Left lung (tissue), 10 donors: Measurements from ENCODE around the gene GPR139. TPM values are rescaled to one million over a fixed set of nuclear protein-coding genes. Genes with fewer than 3 reads are reported as not detected.

ENCODE experiments used
- ATAC-seq: fragments of 200-7000 bp; cut with Tn5 transposase; one replicate; pipeline ENCODE4 v1.9.1; 2020; ENCODE audit warnings: moderate library complexity
- DNase-seq, 4 donors: peaks; one replicate each; pipeline ENCODE4 v3.0.0-alpha.2; 2013 to 2020
- H3K27ac ChIP-seq, 2 donors: fragments of 200-600 bp; sonication (generic) in 1 of 2; one replicate each; pipeline versions ENCODE4 v1.5.0 to v1.8.0; 2020 to 2021
- H3K27me3 ChIP-seq, 2 donors: fragments of 200-600 bp; sonication (generic) in 1 of 2; one replicate each; pipeline versions ENCODE4 v1.5.0 to v1.8.0; 2020 to 2021
- H3K36me3 ChIP-seq, 2 donors: fragments of 200-600 bp; sonication (generic) in 1 of 2; one replicate each; pipeline versions ENCODE4 v1.5.0 to v1.8.0; 2020 to 2021
- H3K4me1 ChIP-seq, 2 donors: fragments of 200-600 bp; one replicate each; pipeline ENCODE4 v1.8.0; 2021
- H3K4me3 ChIP-seq, 2 donors: fragments of 200-600 bp; sonication (generic) in 1 of 2; one replicate each; pipeline versions ENCODE4 v1.5.0 to v1.8.0; 2020 to 2021; ENCODE audit warnings: mild to moderate bottlenecking in 1 of 2
- H3K9me3 ChIP-seq, 2 donors: fragments of 200-600 bp; sonication (generic) in 1 of 2; one replicate each; pipeline versions ENCODE4 v1.5.0 to v1.8.0; 2020 to 2021
- CTCF ChIP-seq, 2 donors: fragments of 200-600 bp; sonication (generic) in 1 of 2; IDR thresholded peaks; one replicate each; pipeline versions ENCODE4 v1.5.0 to v1.8.0; 2021; ENCODE audit warnings: antibody characterized with exemption in 2 of 2
- intact Hi-C, 2 donors: fragments of 100-400 bp; cut with DNase I; formaldehyde crosslinking; loops; one replicate each; pipeline versions ENCODE4 v1.11.2 to v1.14.2; 2022
- polyA plus RNA-seq, 6 donors: library from polyadenylated mRNA; unstranded; fragments of 120-200 nt; gene quantifications; one replicate each; pipeline ENCODE4 v1.2.1, GENCODE V29; 2013; ENCODE audit not compliant: insufficient read length in 6 of 6
- total RNA-seq, 2 donors: library from RNA; stranded (reverse); fragmentation: NEBNext Ultra II Directional; extraction: Animal tissue kit (Norgen Biotek cat#: 25700); gene quantifications; one replicate each; pipeline ENCODE4 v1.2.1, GENCODE V29; 2021
- donor health status: DM: no; HTN: yes; CAD: no.
- donor health status: DM: no; HTN: no; CAD: no.

Gene GPR139
- total and polyA plus RNA-seq, 8 donors: not detected

GRCh38 chr16:20104563-20105183 lies 31.0 kb upstream of the GPR139 start:
- Histone ChIP-seq H3K4me1 (no peaks in the 10 kb centered on the region), H3K36me3 (no peaks in the 10 kb centered on the region), H3K4me3 (no peak overlapping the region), H3K27me3 (no peaks in the 10 kb centered on the region), H3K9me3 (no peaks in the 10 kb centered on the region), H3K27ac (no peak overlapping the region)
- intact Hi-C loops: no loop called here
- ATAC-seq: no peak
- no peak for TF ChIP-seq CTCF (IDR thresholded peaks at IDR 0.05)
- no peak for DNase-seq

GRCh38 chr16:20102521-20102920 lies 28.8 kb upstream of the GPR139 start:
- TF ChIP-seq CTCF (IDR thresholded peaks at IDR 0.05): no peak
- DNase-seq (no peak), ATAC-seq (no peak)
- Histone ChIP-seq H3K4me3 (no peak overlapping the region), H3K27me3 (no peaks in the 10 kb centered on the region), H3K36me3 (no peaks in the 10 kb centered on the region), H3K27ac (no peak overlapping the region), H3K9me3 (no peaks in the 10 kb centered on the region), H3K4me1 (no peaks in the 10 kb centered on the region)
- intact Hi-C loops: no loop called here

GRCh38 chr16:20102021-20102420 lies 28.3 kb upstream of the GPR139 start:
- no peaks in the 10 kb centered on the region for H3K4me1 ChIP-seq
- no peak for TF ChIP-seq CTCF (IDR thresholded peaks at IDR 0.05)
- ATAC-seq: no peak

GRCh38 chr16:20099375-20099774 lies 25.7 kb upstream of the GPR139 start:
- H3K27me3 ChIP-seq: no peaks in the 10 kb centered on the region
- no peak for TF ChIP-seq CTCF (IDR thresholded peaks at IDR 0.05)
- H3K9me3 ChIP-seq: no peaks in the 10 kb centered on the region
- ATAC-seq (no peak), DNase-seq (no peak)
- H3K4me1 ChIP-seq: no peaks in the 10 kb centered on the region
- H3K4me3 ChIP-seq: no peak overlapping the region
- no peak overlapping the region for H3K27ac ChIP-seq
- no peaks in the 10 kb centered on the region for H3K36me3 ChIP-seq
- intact Hi-C loops: no loop called here

More at GRCh38 chr16:20102021-20102420, 28.3 kb upstream of the GPR139 start:
- H3K27ac ChIP-seq: no peak overlapping the region
- H3K36me3 ChIP-seq: no peaks in the 10 kb centered on the region
- no peaks in the 10 kb centered on the region for H3K27me3 ChIP-seq
- no peaks in the 10 kb centered on the region for H3K9me3 ChIP-seq
- H3K4me3 ChIP-seq: no peak overlapping the region
- intact Hi-C loops: no loop called here
- no peak for DNase-seq

DNA sequence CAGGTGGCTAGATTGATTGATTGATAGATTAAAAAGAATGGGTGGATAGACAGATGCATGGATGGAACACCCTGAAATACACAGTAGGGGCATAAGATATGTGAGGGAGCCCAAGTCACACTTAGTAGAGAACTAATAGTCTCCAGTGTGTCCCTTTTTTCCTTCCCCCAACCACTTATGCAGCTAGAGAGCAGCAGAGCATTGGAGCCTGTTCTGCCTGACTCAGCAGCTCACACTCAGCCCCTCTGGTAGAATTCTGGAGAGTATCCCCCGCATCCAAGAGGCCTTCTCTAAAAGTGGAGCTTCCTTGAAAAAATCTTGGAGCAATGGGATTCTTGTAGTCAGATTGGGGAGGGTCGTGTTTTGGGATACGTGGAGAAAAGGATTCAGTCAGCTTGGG lies 20.5 kb upstream of the GPR139 start:
- no peaks in the 10 kb centered on the region for H3K4me1 ChIP-seq
- no peak overlapping the region for H3K27ac ChIP-seq
- no peaks in the 10 kb centered on the region for H3K9me3 ChIP-seq
- H3K27me3 ChIP-seq: peaks cover 0 to 5% of the 10 kb centered on the region in 2 donors
- H3K4me3 ChIP-seq: no peak overlapping the region
- intact Hi-C loops: no loop called here
- no peaks in the 10 kb centered on the region for H3K36me3 ChIP-seq
- TF ChIP-seq CTCF (IDR thresholded peaks at IDR 0.05): no peak
- ATAC-seq (no peak), DNase-seq (no peak)
